PC-3 (cell line): ENCODE data around the gene B3GNT5. TPM values are rescaled to one million over a fixed set of nuclear protein-coding genes. Genes with fewer than 3 reads are reported as not detected.

ENCODE experiments used
- ATAC-seq: fragments of 200-7000 bp; cut with Tn5 transposase; 2 replicates; pipeline ENCODE4 v1.9.1; 2020; ENCODE audit warnings: mild to moderate bottlenecking, moderate library complexity
- BruUV-seq: library from RNA; stranded (reverse); fragments of 400-500 nt; replicated peaks from 2 replicates; lab custom pipeline; 2021; lab: Mats Ljungman, UMichigan
- CTCF ChIA-PET: fragments of 300-600 bp; sonication (Branson Sonifier 250); formaldehyde crosslinking; loops from one replicate; lab custom pipeline; 2022; ENCODE audit warnings: antibody characterized with exemption; lab: Charles Lee
- POLR2A ChIA-PET: fragments of 300-600 bp; sonication (Branson Sonifier 250); formaldehyde crosslinking; loops from one replicate; lab custom pipeline; 2022; ENCODE audit warnings: antibody characterized with exemption; ENCODE audit not compliant: unreplicated experiment; lab: Charles Lee
- DNase-seq: peaks from one replicate; pipeline ENCODE4 v3.0.0-alpha.2; 2015
- H2AFZ ChIP-seq: fragments of 300-600 bp; sonication (generic); 2 replicates; pipeline ENCODE4 v1.6.0; 2016; ENCODE audit warnings: antibody characterized with exemption, low read length
- H3F3A ChIP-seq: fragments of 300-600 bp; sonication (generic); one replicate; pipeline ENCODE4 v1.6.0; 2017; ENCODE audit warnings: antibody characterized with exemption, low read length, control low read depth, mild to moderate bottlenecking; ENCODE audit not compliant: unreplicated experiment
- H3K27ac ChIP-seq: fragments of 300-600 bp; sonication (generic); 2 replicates; pipeline ENCODE4 v1.5.1; 2016; ENCODE audit warnings: mild to moderate bottlenecking, low read length
- H3K27me3 ChIP-seq: fragments of 300-600 bp; sonication (generic); 2 replicates; pipeline ENCODE4 v1.6.1; 2016; ENCODE audit warnings: low read length, mixed read lengths
- H3K36me3 ChIP-seq: fragments of 300-600 bp; sonication (generic); 2 replicates; pipeline ENCODE4 v1.6.1; 2016; ENCODE audit warnings: low read depth, mixed run types, low read length, mixed read lengths
- H3K4me1 ChIP-seq: fragments of 300-600 bp; sonication (generic); 2 replicates; pipeline ENCODE4 v1.5.1; 2016; ENCODE audit warnings: low read length; ENCODE audit not compliant: insufficient read depth
- H3K4me2 ChIP-seq: fragments of 300-600 bp; sonication (generic); 2 replicates; pipeline ENCODE4 v1.6.0; 2016; ENCODE audit warnings: low read length
- H3K4me3 ChIP-seq: fragments of 300-600 bp; sonication (generic); 2 replicates; pipeline ENCODE4 v1.5.1; 2016; ENCODE audit warnings: mild to moderate bottlenecking, low read length, mixed read lengths
- H3K79me2 ChIP-seq: fragments of 300-600 bp; sonication (generic); 2 replicates; pipeline ENCODE4 v1.6.1; 2017; ENCODE audit warnings: low read length, mixed read lengths
- H3K9ac ChIP-seq: fragments of 300-600 bp; sonication (generic); 2 replicates; pipeline ENCODE4 v1.6.0; 2016; ENCODE audit warnings: mild to moderate bottlenecking, low read length
- H3K9me2 ChIP-seq: fragments of 300-600 bp; sonication (generic); replicated peaks from 2 replicates; pipeline ENCODE4 v1.6.1; 2016; ENCODE audit warnings: mixed run types, low read length, mixed read lengths
- H3K9me3 ChIP-seq: fragments of 300-600 bp; sonication (generic); 2 replicates; pipeline ENCODE4 v1.6.1; 2016; ENCODE audit warnings: low read length, mixed read lengths
- H4K20me1 ChIP-seq: fragments of 300-600 bp; sonication (generic); 2 replicates; pipeline ENCODE4 v1.6.1; 2016; ENCODE audit warnings: low read length, mixed read lengths
- CTCF ChIP-seq: fragments of 300-600 bp; sonication (generic); conservative IDR thresholded peaks from 2 replicates; pipeline ENCODE4 v1.5.1; 2017; ENCODE audit warnings: antibody characterized with exemption, low read depth, mild to moderate bottlenecking, low read length
- EZH2 ChIP-seq: fragments of 300-600 bp; sonication (generic); IDR thresholded peaks from one replicate; pipeline ENCODE4 v1.6.1; 2017; ENCODE audit warnings: antibody characterized with exemption, mild to moderate bottlenecking, low read length; ENCODE audit not compliant: unreplicated experiment
- EZH2phosphoT487 ChIP-seq: fragments of 300-600 bp; sonication (generic); IDR thresholded peaks from 2 replicates; pipeline ENCODE4 v1.6.1; 2018; ENCODE audit warnings: mild to moderate bottlenecking, antibody characterized with exemption, low read length, borderline replicate concordance
- intact Hi-C: fragments of 100-400 bp; cut with micrococcal nuclease; formaldehyde crosslinking; loops from 2 replicates; pipeline ENCODE4 v1.9.0; 2023
- total RNA-seq: library from RNA; depleted of rRNA; stranded (reverse); fragments of >200 nt; gene quantifications from 2 replicates; pipeline ENCODE4 v1.2.3, GENCODE V29; 2014

Gene B3GNT5
- total RNA-seq, 1 experiment from 2014 or later: 22.9 TPM

GRCh38 chr3:183260167-183260904 is 7.3 kb downstream of the B3GNT5 start:
- H3K36me3 ChIP-seq: peaks cover 18% of the 10 kb centered on the region
- POLR2A ChIA-PET: interaction anchor here (0.6 kb wide), 1 partner anchor 25 kb away, joined by 3 read pairs; no protein-coding TSS in a partner anchor
- H3K9me3 ChIP-seq: no peaks in the 10 kb centered on the region
- peaks cover 5% of the 10 kb centered on the region for H3F3A ChIP-seq
- DNase-seq (no peak), ATAC-seq (no peak)
- no peaks in the 10 kb centered on the region for H3K27me3 ChIP-seq
- H3K4me1 ChIP-seq: peaks cover 79% of the 10 kb centered on the region
- H3K4me2 ChIP-seq: peak overlapping the region; percentile 15
- peaks cover 31% of the 10 kb centered on the region for H4K20me1 ChIP-seq
- TF ChIP-seq EZH2: no peak
- CTCF ChIA-PET: no interaction called here
- 0 out of 2 replicates have a peak overlapping the region, but pooled peaks have one; percentile 11 for H3K9ac ChIP-seq
- intact Hi-C loops: no loop called here
- H3K79me2 ChIP-seq: peaks cover 99% of the 10 kb centered on the region
- no peaks in the 10 kb centered on the region for H3K9me2 ChIP-seq
- no TSS peak for BruUV-seq
- H3K27ac ChIP-seq: peak overlapping the region; percentile 42
- H2AFZ ChIP-seq: no peak overlapping the region
- no peak overlapping the region for H3K4me3 ChIP-seq

- Histone ChIP-seq H3K4me1 (peaks cover 78% of the 10 kb centered on the region), H3K9me2 (no peaks in the 10 kb centered on the region), H3K27ac (peak overlapping the region; percentile 42), H3K9me3 (no peaks in the 10 kb centered on the region), H3K36me3 (peaks cover 18% of the 10 kb centered on the region), H2AFZ (no peak overlapping the region), H3K9ac (peak overlapping the region; percentile 11; the same call in 1 of the 2 replicates), H3K4me2 (peak overlapping the region; percentile 15), H3K4me3 (no peak overlapping the region), H4K20me1 (peaks cover 22% of the 10 kb centered on the region), H3K79me2 (peaks cover 97% of the 10 kb centered on the region), H3F3A (peaks cover 6% of the 10 kb centered on the region), H3K27me3 (no peaks in the 10 kb centered on the region)
- peak; percentile 48 for DNase-seq
- no peak for TF ChIP-seq EZH2phosphoT487
- no peak for TF ChIP-seq CTCF
- TF ChIP-seq EZH2: no peak
- POLR2A ChIA-PET: no interaction called here
- CTCF ChIA-PET: no interaction called here
- ATAC-seq: peak; percentile 25
- intact Hi-C loops: no loop called here
- no TSS peak for BruUV-seq
These were observed 8.2 kb downstream of the B3GNT5 start for GRCh38 chr3:183261151-183261724.

GRCh38 chr3:183262875-183263378 is 9.9 kb downstream of the B3GNT5 start:
- Histone ChIP-seq H3K79me2 (peaks cover 97% of the 10 kb centered on the region), H3K9me2 (no peaks in the 10 kb centered on the region), H3K27me3 (no peaks in the 10 kb centered on the region), H3K9ac (no peak overlapping the region), H3K36me3 (peaks cover 18% of the 10 kb centered on the region; the same call in 1 of the 2 replicates), H2AFZ (no peak overlapping the region), H3K27ac (no peak overlapping the region), H3K4me1 (peaks cover 84% of the 10 kb centered on the region), H3K4me3 (no peak overlapping the region), H3K9me3 (no peaks in the 10 kb centered on the region), H4K20me1 (peaks cover 9% of the 10 kb centered on the region; the same call in 1 of the 2 replicates), H3F3A (peaks cover 8% of the 10 kb centered on the region), H3K4me2 (no peak overlapping the region)
- TF ChIP-seq EZH2phosphoT487: no peak
- TF ChIP-seq EZH2: no peak
- ATAC-seq (no peak), DNase-seq (no peak)
- ChIA-PET POLR2A (no interaction called here), CTCF (no interaction called here)
- BruUV-seq: no TSS peak
- intact Hi-C loops: no loop called here
